SH-SY5Y (cell line): ENCODE measurements around the gene DNAH2.
A peak's percentile ranks its signal among the peaks of the same experiment; 100 is the strongest.

Source experiments
- GATA2 ChIP-seq: IDR thresholded peaks from 2 replicates; pipeline ENCODE4 v1.6.1; 2011; ENCODE audit warnings: mild to moderate bottlenecking, low read depth, low read length
- GATA3 ChIP-seq: IDR thresholded peaks from 2 replicates; pipeline ENCODE4 v1.6.1; 2011; ENCODE audit warnings: low read depth, mild to moderate bottlenecking, low read length, moderate library complexity

Gene DNAH2

GRCh38 chr17:7854078-7854777, 136.7 kb downstream of the DNAH2 start:
- no peak for TF ChIP-seq GATA3
- TF ChIP-seq GATA2, result no peak

- no peak for TF ChIP-seq GATA2
- no peak for TF ChIP-seq GATA3
These were observed 137.5 kb downstream of the DNAH2 start, which contains the start of gene TMEM88 for GRCh38 chr17:7854851-7855659. TSS of gene TMEM88 (plus strand) at chr17:7855066. CDS start at chr17:7855075, 9 bp downstream.

GRCh38 chr17:7855660-7856010, 138.1 kb downstream of the DNAH2 start:
- TF ChIP-seq GATA2 (no peak), GATA3 (no peak)

GRCh38 chr17:7856011-7856810, 138.7 kb downstream of the DNAH2 start:
- TF ChIP-seq GATA2 (no peak), GATA3 (no peak)

- no peak for TF ChIP-seq GATA3
- no peak for TF ChIP-seq GATA2
These were observed 139.5 kb downstream of the DNAH2 start, which contains the start of gene NAA38 for GRCh38 chr17:7856811-7857712. TSS of gene NAA38 (minus strand) at chr17:7857559. CDS start at chr17:7857463, 96 bp downstream.

- TF ChIP-seq GATA3 (no peak; the same call in none of the 2 replicates), GATA2 (peak; percentile 100)
These were observed 140.4 kb downstream of the DNAH2 start, which contains the start of gene CYB5D1 for GRCh38 chr17:7857713-7858521. TSS of gene CYB5D1 (plus strand) at chr17:7858003. CDS start at chr17:7858135, 132 bp downstream.

- TF ChIP-seq GATA3, result no peak
- no peak for TF ChIP-seq GATA2
These were observed 140.9 kb downstream of the DNAH2 start for GRCh38 chr17:7858522-7858810.

- TF ChIP-seq GATA3, result no peak
- no peak for TF ChIP-seq GATA2
These were observed 141.5 kb downstream of the DNAH2 start for GRCh38 chr17:7859028-7859427.

GRCh38 chr17:7862692-7863437, 145.3 kb downstream of the DNAH2 start:
- TF ChIP-seq GATA2 (no peak), GATA3 (no peak)

- TF ChIP-seq GATA2 (no peak), GATA3 (no peak)
These were observed 147.6 kb downstream of the DNAH2 start for GRCh38 chr17:7864995-7865650.

GRCh38 chr17:7867881-7868329, 150.4 kb downstream of the DNAH2 start:
- TF ChIP-seq GATA2, result no peak
- TF ChIP-seq GATA3, result no peak

GRCh38 chr17:7873051-7873450, 155.5 kb downstream of the DNAH2 start:
- no peak for TF ChIP-seq GATA2
- TF ChIP-seq GATA3, result no peak
